H9 (cell line): ENCODE results near the gene RTP3. TPM values are rescaled to one million over a fixed set of nuclear protein-coding genes. Genes with fewer than 3 reads are reported as not detected.

Experiments
- DNase-seq: peaks from one replicate; pipeline ENCODE4 v3.0.0-alpha.2; 2017
- H2AFZ ChIP-seq: one replicate; pipeline ENCODE4 v1.6.1; 2013; ENCODE audit warnings: mild to moderate bottlenecking, low read length, control low read depth, moderate library complexity
- H2AK5ac ChIP-seq: 2 replicates; pipeline ENCODE4 v1.6.1; 2013; ENCODE audit warnings: low read length, control low read depth, mixed read lengths; ENCODE audit not compliant: insufficient read length
- H2BK120ac ChIP-seq: one replicate; pipeline ENCODE4 v1.6.1; 2013; ENCODE audit warnings: low read depth, mild to moderate bottlenecking, low read length, control low read depth, inconsistent platforms; ENCODE audit not compliant: poor library complexity, severe bottlenecking
- H2BK12ac ChIP-seq: 2 replicates; pipeline ENCODE4 v1.6.1; 2013; ENCODE audit warnings: low read length, control low read depth, mixed read lengths, low read depth; ENCODE audit not compliant: insufficient read length
- H2BK15ac ChIP-seq: 2 replicates; pipeline ENCODE4 v1.6.1; 2013; ENCODE audit warnings: low read depth, low read length, control low read depth
- H2BK20ac ChIP-seq: one replicate; pipeline ENCODE4 v1.6.1; 2013; ENCODE audit warnings: low read depth, mild to moderate bottlenecking, low read length, control low read depth, inconsistent platforms; ENCODE audit not compliant: poor library complexity, severe bottlenecking
- H2BK5ac ChIP-seq: 2 replicates; pipeline ENCODE4 v1.6.1; 2013; ENCODE audit warnings: low read length, control low read depth, mixed read lengths; ENCODE audit not compliant: insufficient read length
- H3K14ac ChIP-seq: 2 replicates; pipeline ENCODE4 v1.6.1; 2013; ENCODE audit warnings: low read length, control low read depth; ENCODE audit not compliant: insufficient read depth
- H3K18ac ChIP-seq: 2 replicates; pipeline ENCODE4 v1.6.1; 2013; ENCODE audit warnings: low read depth, mild to moderate bottlenecking, mixed read lengths, low read length, control low read depth; ENCODE audit not compliant: insufficient read length
- H3K23ac ChIP-seq: 2 replicates; pipeline ENCODE4 v1.6.1; 2013; ENCODE audit warnings: low read length, control low read depth, mixed read lengths, low read depth; ENCODE audit not compliant: insufficient read length
- H3K23me2 ChIP-seq: 2 replicates; pipeline ENCODE4 v1.6.1; 2013; ENCODE audit warnings: low read depth, mild to moderate bottlenecking, mixed read lengths, low read length, control low read depth; ENCODE audit not compliant: insufficient read length, poor library complexity, severe bottlenecking
- H3K27ac ChIP-seq: 2 replicates; pipeline ENCODE4 v1.5.1; 2013; ENCODE audit warnings: low read length, control low read depth, mixed read lengths, low read depth; ENCODE audit not compliant: insufficient read length
- H3K27me3 ChIP-seq: 2 replicates; pipeline ENCODE4 v1.6.1; 2013; ENCODE audit warnings: low read length, control low read depth, inconsistent platforms; ENCODE audit not compliant: insufficient read depth
- H3K4ac ChIP-seq: 2 replicates; pipeline ENCODE4 v1.6.1; 2013; ENCODE audit warnings: low read depth, mild to moderate bottlenecking, control low read depth, inconsistent platforms, low read length, moderate library complexity
- H3K4me1 ChIP-seq: 2 replicates; pipeline ENCODE4 v1.6.1; 2013; ENCODE audit warnings: low read length, control low read depth, inconsistent platforms; ENCODE audit not compliant: insufficient read depth
- H3K4me2 ChIP-seq: 2 replicates; pipeline ENCODE4 v1.6.1; 2013; ENCODE audit warnings: low read length, control low read depth, mixed read lengths; ENCODE audit not compliant: insufficient read length, insufficient read depth
- H3K56ac ChIP-seq: 2 replicates; pipeline ENCODE4 v1.6.1; 2013; ENCODE audit warnings: low read depth, mild to moderate bottlenecking, mixed read lengths, low read length, control low read depth; ENCODE audit not compliant: insufficient read length
- H3K79me1 ChIP-seq: 2 replicates; pipeline ENCODE4 v1.6.1; 2013; ENCODE audit warnings: low read depth, mild to moderate bottlenecking, moderate library complexity, low read length, control low read depth, inconsistent platforms; ENCODE audit not compliant: insufficient read depth, poor library complexity, severe bottlenecking
- H3K79me2 ChIP-seq: 2 replicates; pipeline ENCODE4 v1.6.1; 2013; ENCODE audit warnings: low read length, control low read depth, inconsistent platforms; ENCODE audit not compliant: insufficient read depth
- H3K9ac ChIP-seq: 2 replicates; pipeline ENCODE4 v1.6.1; 2013; ENCODE audit warnings: low read length, control low read depth, mixed read lengths; ENCODE audit not compliant: insufficient read length; ENCODE audit errors: extremely low read depth
- H3K9me3 ChIP-seq: one replicate; pipeline ENCODE4 v1.6.1; 2013; ENCODE audit warnings: low read depth, low read length, inconsistent platforms; ENCODE audit not compliant: control insufficient read depth
- H3T11ph ChIP-seq: one replicate; pipeline ENCODE4 v1.6.1; 2013; ENCODE audit warnings: mild to moderate bottlenecking, low read length, control low read depth, inconsistent platforms
- H4K20me1 ChIP-seq: one replicate; pipeline ENCODE4 v1.6.1; 2013; ENCODE audit not compliant: control insufficient read depth, insufficient read length, insufficient read depth
- H4K5ac ChIP-seq: 2 replicates; pipeline ENCODE4 v1.6.1; 2013; ENCODE audit warnings: low read depth, mild to moderate bottlenecking, mixed read lengths, low read length, control low read depth; ENCODE audit not compliant: insufficient read length
- H4K8ac ChIP-seq: replicated peaks from 2 replicates; pipeline ENCODE4 v1.6.1; 2013; ENCODE audit warnings: low read length, control low read depth, mixed read lengths, low read depth; ENCODE audit not compliant: insufficient read length
- H4K91ac ChIP-seq: 2 replicates; pipeline ENCODE4 v1.6.1; 2013; ENCODE audit warnings: low read depth, mild to moderate bottlenecking, moderate library complexity, mixed read lengths, low read length, control low read depth; ENCODE audit not compliant: insufficient read length
- H3K27ac Mint-ChIP-seq, 3 experiments: 2 replicates in 2 of 3; 3 replicates in 1 of 3; pipeline ENCODE4 v1.8.0; 2020 to 2021; ENCODE audit warnings: mixed read lengths in 3 of 3, mild to moderate bottlenecking in 1 of 3, moderate library complexity in 1 of 3
- H3K27me3 Mint-ChIP-seq: 2 replicates; pipeline ENCODE4 v1.8.0; 2021; ENCODE audit warnings: low read depth, mild to moderate bottlenecking, moderate library complexity, mixed read lengths
- H3K36me3 Mint-ChIP-seq, 3 experiments: 2 replicates in 2 of 3; 3 replicates in 1 of 3; pipeline ENCODE4 v1.8.0; 2020 to 2021; ENCODE audit warnings: low read depth in 3 of 3, mixed read lengths in 3 of 3; ENCODE audit not compliant: insufficient read depth in 1 of 3
- H3K4me1 Mint-ChIP-seq, 2 experiments: 2 replicates each; pipeline ENCODE4 v1.8.0; 2020; ENCODE audit warnings: mixed read lengths in 2 of 2
- H3K4me3 Mint-ChIP-seq, 2 experiments: 2 replicates in 1 of 2; 3 replicates in 1 of 2; pipeline ENCODE4 v1.8.0; 2020 to 2021; ENCODE audit warnings: mild to moderate bottlenecking in 2 of 2, mixed read lengths in 2 of 2, moderate library complexity in 1 of 2
- H3K9me3 Mint-ChIP-seq, 2 experiments: 2 replicates in 1 of 2; 3 replicates in 1 of 2; pipeline ENCODE4 v1.8.0; 2020; ENCODE audit warnings: mild to moderate bottlenecking in 2 of 2, mixed read lengths in 2 of 2, moderate library complexity in 1 of 2
- WGBS: extraction: QIAGEN DNeasy Blood & Tissue Kit; methylation state at CpG from one replicate; pipeline ENCODE4 v1.1.7; 2013; ENCODE audit warnings: missing lambda C conversion rate, low lambda C conversion rate, mixed read lengths; ENCODE audit not compliant: insufficient read length; ENCODE audit errors: extremely low coverage; 5-methylcytosine and 5-hydroxymethylcytosine counted together
- total RNA-seq: library from RNA; stranded (reverse); gene quantifications from 2 replicates; pipeline ENCODE4 v1.2.1, GENCODE V29; 2021
- TF ChIP-seq, protein P1 (sequence below): fragments of 200-600 bp; sonication (generic); conservative IDR thresholded peaks from 3 replicates; pipeline ENCODE4 v1.8.0; 2021; ENCODE audit warnings: antibody characterized with exemption, mild to moderate bottlenecking

Gene RTP3
- total RNA-seq, 1 experiment from 2014 or later, result not detected

DNA sequence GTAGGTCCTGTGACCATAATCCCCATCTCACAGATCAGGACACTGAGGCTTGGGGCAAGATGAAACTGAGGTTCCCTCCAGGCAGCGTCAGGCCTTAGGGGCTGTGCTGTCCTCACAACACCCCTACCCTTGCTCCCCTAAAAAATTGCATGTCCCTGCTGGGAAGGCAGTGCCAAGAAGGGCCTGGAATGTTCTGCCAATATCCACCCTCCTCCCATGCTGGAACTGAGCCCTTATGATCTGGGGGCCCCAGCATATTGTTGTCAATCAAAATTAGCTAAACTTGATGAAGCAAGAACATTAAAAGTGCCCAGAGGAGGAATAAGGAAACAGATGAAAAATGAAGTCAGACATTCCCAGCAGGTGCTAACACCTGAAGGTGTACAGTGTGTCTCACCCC is 13.4 kb upstream of the RTP3 start:
- H2BK20ac ChIP-seq, result no peak overlapping the region
- H4K91ac ChIP-seq, result no peak overlapping the region
- H2AFZ ChIP-seq, result no peak overlapping the region
- no peak overlapping the region for H2AK5ac ChIP-seq
- no peak overlapping the region for H3K23ac ChIP-seq
- H3K23me2 ChIP-seq, result no peaks in the 10 kb centered on the region
- no peak overlapping the region for H3K56ac ChIP-seq
- Mint-ChIP-seq H3K36me3 (no peaks in the 10 kb centered on the region), H3K9me3 (no peaks in the 10 kb centered on the region; a peak in 1 of 5 replicates), H3K4me3 (no peak overlapping the region), H3K27me3 (peaks cover 6% of the 10 kb centered on the region; the same call in 1 of the 2 replicates), H3K27ac (no peak overlapping the region), H3K4me1 (peaks cover 6 to 8% of the 10 kb centered on the region in 2 experiments)
- no peak overlapping the region for H2BK12ac ChIP-seq
- no peak overlapping the region for H3K9ac ChIP-seq
- no peaks in the 10 kb centered on the region for H3K4me1 ChIP-seq
- no peak overlapping the region for H3K4me2 ChIP-seq
- no peak overlapping the region for H3K4ac ChIP-seq
- no peak overlapping the region for H3K27ac ChIP-seq
- no peaks in the 10 kb centered on the region for H3K27me3 ChIP-seq
- no peak overlapping the region for H3K14ac ChIP-seq
- no peak overlapping the region for H2BK15ac ChIP-seq
- no peaks in the 10 kb centered on the region for H3K9me3 ChIP-seq
- H3T11ph ChIP-seq, result no peak overlapping the region
- no peak overlapping the region for H4K8ac ChIP-seq
- WGBS, result no CpG with 5 or more reads among the region's 1 CpG
- no peak for DNase-seq
- no peak overlapping the region for H2BK5ac ChIP-seq
- H2BK120ac ChIP-seq, result no peak overlapping the region
- TF ChIP-seq, protein P1, sequence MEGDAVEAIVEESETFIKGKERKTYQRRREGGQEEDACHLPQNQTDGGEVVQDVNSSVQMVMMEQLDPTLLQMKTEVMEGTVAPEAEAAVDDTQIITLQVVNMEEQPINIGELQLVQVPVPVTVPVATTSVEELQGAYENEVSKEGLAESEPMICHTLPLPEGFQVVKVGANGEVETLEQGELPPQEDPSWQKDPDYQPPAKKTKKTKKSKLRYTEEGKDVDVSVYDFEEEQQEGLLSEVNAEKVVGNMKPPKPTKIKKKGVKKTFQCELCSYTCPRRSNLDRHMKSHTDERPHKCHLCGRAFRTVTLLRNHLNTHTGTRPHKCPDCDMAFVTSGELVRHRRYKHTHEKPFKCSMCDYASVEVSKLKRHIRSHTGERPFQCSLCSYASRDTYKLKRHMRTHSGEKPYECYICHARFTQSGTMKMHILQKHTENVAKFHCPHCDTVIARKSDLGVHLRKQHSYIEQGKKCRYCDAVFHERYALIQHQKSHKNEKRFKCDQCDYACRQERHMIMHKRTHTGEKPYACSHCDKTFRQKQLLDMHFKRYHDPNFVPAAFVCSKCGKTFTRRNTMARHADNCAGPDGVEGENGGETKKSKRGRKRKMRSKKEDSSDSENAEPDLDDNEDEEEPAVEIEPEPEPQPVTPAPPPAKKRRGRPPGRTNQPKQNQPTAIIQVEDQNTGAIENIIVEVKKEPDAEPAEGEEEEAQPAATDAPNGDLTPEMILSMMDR, result no peak
- H3K79me1 ChIP-seq, result no peaks in the 10 kb centered on the region
- no peak overlapping the region for H3K18ac ChIP-seq
- H4K20me1 ChIP-seq, result no peaks in the 10 kb centered on the region
- no peaks in the 10 kb centered on the region for H3K79me2 ChIP-seq
- H4K5ac ChIP-seq, result no peak overlapping the region
